ENCODE data around the gene FTCDNL1. TPM values are rescaled to one million over a fixed set of nuclear protein-coding genes. Genes with fewer than 3 reads are reported as not detected.

Gene FTCDNL1
- total RNA-seq, 1 donor from 2014 or later, result 2.7 TPM

GRCh38 chr2:199855812-199856211 lies 4.8 kb upstream of the FTCDNL1 start:
- Histone ChIP-seq H3K79me2 (ENCODE audit: low read depth) (no peaks in the 10 kb centered on the region), H3F3A (ENCODE audit: low read depth) (peaks cover 12% of the 10 kb centered on the region), H3K27ac (no peak overlapping the region), H3K9ac (no peak overlapping the region), H3K27me3 (no peaks in the 10 kb centered on the region), H3K4me1 (peaks cover 16% of the 10 kb centered on the region), H4K20me1 (ENCODE audit: low read depth) (no peaks in the 10 kb centered on the region), H3K4me3 (no peak overlapping the region), H2AFZ (replicated peaks) (no peak overlapping the region), H3K9me3 (ENCODE audit: low read depth) (no peaks in the 10 kb centered on the region), H3K4me2 (no peak overlapping the region), H3K36me3 (no peaks in the 10 kb centered on the region)
- H3K9me3 Mint-ChIP-seq, result no peaks in the 10 kb centered on the region
- TF ChIP-seq EZH2 (IDR thresholded peaks at IDR 0.05) (no peak), CTCF (IDR thresholded peaks at IDR 0.05) (no peak), EZH2phosphoT487 (IDR thresholded peaks at IDR 0.05) (no peak)
- DNase-seq (ENCODE audit: low spot score), result no peak
- no peaks in the 10 kb centered on the region for H3K36me3 Mint-ChIP-seq
- peaks cover 17% of the 10 kb centered on the region for H3K27me3 Mint-ChIP-seq (ENCODE audit: insufficient read depth, low read depth)
- H3K4me1 Mint-ChIP-seq, result peaks cover 7% of the 10 kb centered on the region
- no peak overlapping the region for H3K27ac Mint-ChIP-seq
- H3K4me3 Mint-ChIP-seq, result no peak overlapping the region

GRCh38 chr2:199851883-199852282 lies 891 bp upstream of the FTCDNL1 start:
- Histone ChIP-seq H3K9ac (no peak overlapping the region), H3K79me2 (ENCODE audit: low read depth) (no peaks in the 10 kb centered on the region), H3K4me1 (peaks cover 21% of the 10 kb centered on the region), H4K20me1 (ENCODE audit: low read depth) (no peaks in the 10 kb centered on the region), H3K4me3 (no peak overlapping the region), H3K4me2 (no peak overlapping the region), H3K27ac (no peak overlapping the region), H2AFZ (replicated peaks) (no peak overlapping the region), H3K36me3 (no peaks in the 10 kb centered on the region), H3K27me3 (peaks cover 28% of the 10 kb centered on the region), H3F3A (ENCODE audit: low read depth) (peaks cover 12% of the 10 kb centered on the region), H3K9me3 (ENCODE audit: low read depth) (no peaks in the 10 kb centered on the region)
- TF ChIP-seq EZH2 (IDR thresholded peaks at IDR 0.05), result no peak
- Mint-ChIP-seq H3K27ac (no peak overlapping the region), H3K9me3 (no peaks in the 10 kb centered on the region), H3K4me3 (no peak overlapping the region), H3K27me3 (ENCODE audit: insufficient read depth, low read depth) (peaks cover 21% of the 10 kb centered on the region), H3K36me3 (no peaks in the 10 kb centered on the region), H3K4me1 (peaks cover 16% of the 10 kb centered on the region)
- DNase-seq (ENCODE audit: low spot score), result no peak

GRCh38 chr2:199851501-199851810 lies 464 bp upstream of the FTCDNL1 start:
- Histone ChIP-seq H3F3A (ENCODE audit: low read depth) (peaks cover 12% of the 10 kb centered on the region), H3K9me3 (ENCODE audit: low read depth) (no peaks in the 10 kb centered on the region), H4K20me1 (ENCODE audit: low read depth) (no peaks in the 10 kb centered on the region), H3K79me2 (ENCODE audit: low read depth) (no peaks in the 10 kb centered on the region), H3K36me3 (no peaks in the 10 kb centered on the region), H2AFZ (replicated peaks) (no peak overlapping the region), H3K4me3 (peak overlapping the region; percentile 68), H3K9ac (no peak overlapping the region), H3K4me2 (peak overlapping the region; percentile 90), H3K4me1 (peaks cover 21% of the 10 kb centered on the region), H3K27me3 (peaks cover 28% of the 10 kb centered on the region), H3K27ac (no peak overlapping the region)
- DNase-seq (ENCODE audit: low spot score), result no peak
- H3K9me3 Mint-ChIP-seq, result no peaks in the 10 kb centered on the region
- peaks cover 16% of the 10 kb centered on the region for H3K4me1 Mint-ChIP-seq
- TF ChIP-seq EZH2phosphoT487 (IDR thresholded peaks at IDR 0.05), result no peak
- no peak for TF ChIP-seq CTCF (IDR thresholded peaks at IDR 0.05)
- no peak for TF ChIP-seq EZH2 (IDR thresholded peaks at IDR 0.05)
- H3K27ac Mint-ChIP-seq, result peak overlapping the region; percentile 86
- H3K27me3 Mint-ChIP-seq (ENCODE audit: insufficient read depth, low read depth), result peaks cover 18% of the 10 kb centered on the region
- no peaks in the 10 kb centered on the region for H3K36me3 Mint-ChIP-seq
- H3K4me3 Mint-ChIP-seq, result peak overlapping the region; percentile 97

DNA sequence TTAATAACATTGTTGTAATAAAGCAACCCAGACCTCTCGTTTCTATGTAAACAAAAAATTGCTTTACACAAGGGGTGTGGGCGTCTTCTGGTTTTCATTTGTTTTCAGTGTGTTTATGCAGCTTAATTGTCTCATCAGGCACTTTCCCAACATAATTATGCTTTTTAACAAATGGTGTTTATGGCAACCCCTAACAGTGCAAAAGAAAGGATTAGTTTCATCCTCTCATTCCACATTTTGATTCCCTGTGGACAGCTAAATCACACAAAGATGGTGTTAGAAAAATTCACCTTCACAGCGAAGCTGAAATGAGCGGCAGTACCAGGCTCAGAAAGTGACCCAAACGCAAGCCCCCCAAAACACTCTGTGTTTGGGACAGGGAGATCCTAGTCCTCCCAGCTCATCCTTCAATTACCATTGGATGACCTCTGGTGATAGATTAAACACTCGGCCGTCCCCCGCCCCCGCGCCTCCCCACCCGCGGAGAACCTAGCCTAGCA lies 724 bp downstream of the FTCDNL1 start:
- Mint-ChIP-seq H3K27me3 (ENCODE audit: insufficient read depth, low read depth) (peaks cover 16% of the 10 kb centered on the region), H3K27ac (no peak overlapping the region), H3K9me3 (no peaks in the 10 kb centered on the region), H3K4me3 (peak overlapping the region; percentile 82), H3K36me3 (no peaks in the 10 kb centered on the region), H3K4me1 (peaks cover 16% of the 10 kb centered on the region)
- H4K20me1 ChIP-seq (ENCODE audit: low read depth), result no peaks in the 10 kb centered on the region
- no peaks in the 10 kb centered on the region for H3K79me2 ChIP-seq (ENCODE audit: low read depth)
- TF ChIP-seq CTCF (IDR thresholded peaks at IDR 0.05) (no peak), EZH2phosphoT487 (IDR thresholded peaks at IDR 0.05) (no peak), EZH2 (IDR thresholded peaks at IDR 0.05) (no peak)
- H3K4me3 ChIP-seq, result peak overlapping the region; percentile 68
- no peak for DNase-seq (ENCODE audit: low spot score)
- peak overlapping the region; percentile 90 for H3K4me2 ChIP-seq
- no peak overlapping the region for H3K9ac ChIP-seq
- no peak overlapping the region for H3K27ac ChIP-seq
- H3K36me3 ChIP-seq, result no peaks in the 10 kb centered on the region
- H3K4me1 ChIP-seq, result peaks cover 21% of the 10 kb centered on the region
- peak overlapping the region; percentile 97 for H2AFZ ChIP-seq (replicated peaks)
- peaks cover 28% of the 10 kb centered on the region for H3K27me3 ChIP-seq
- H3K9me3 ChIP-seq (ENCODE audit: low read depth), result no peaks in the 10 kb centered on the region
- H3F3A ChIP-seq (ENCODE audit: low read depth), result peaks cover 12% of the 10 kb centered on the region

All from neural progenitor cell (in vitro differentiated cells).